ENCODE results near the gene ASCC1.

DNA sequence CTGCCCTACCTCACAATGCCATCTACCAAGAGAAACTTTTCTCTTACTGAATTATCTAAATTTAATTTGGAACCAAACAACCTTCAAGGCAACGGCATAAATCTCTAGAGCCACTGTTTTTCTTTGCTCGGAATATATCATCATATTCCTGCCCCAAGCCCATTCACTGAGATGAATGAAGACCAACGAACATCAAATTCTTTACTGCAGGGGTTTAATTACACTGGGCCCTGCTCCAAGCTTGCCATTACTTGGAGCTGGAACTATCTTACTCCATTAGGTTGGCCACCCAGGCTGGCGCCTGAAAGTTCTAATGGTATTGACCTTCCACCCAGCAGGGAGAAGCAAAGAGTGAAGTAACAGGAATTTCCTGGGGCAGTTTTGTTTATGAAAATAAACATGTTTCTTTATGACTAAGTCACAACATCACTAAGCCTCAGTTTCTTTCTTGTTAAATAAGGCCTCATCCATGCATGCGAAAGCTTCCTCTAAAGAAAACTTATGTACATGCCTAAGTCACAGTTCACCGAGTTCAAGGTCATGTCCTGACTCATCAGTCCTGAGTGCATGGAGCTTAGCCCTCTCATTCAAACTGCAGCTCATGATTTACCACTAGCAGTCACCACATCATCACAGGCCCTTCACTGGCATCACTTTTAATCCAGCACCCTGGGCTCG lies 42.3 kb downstream of the ASCC1 start:
- TF ChIP-seq, protein P1, sequence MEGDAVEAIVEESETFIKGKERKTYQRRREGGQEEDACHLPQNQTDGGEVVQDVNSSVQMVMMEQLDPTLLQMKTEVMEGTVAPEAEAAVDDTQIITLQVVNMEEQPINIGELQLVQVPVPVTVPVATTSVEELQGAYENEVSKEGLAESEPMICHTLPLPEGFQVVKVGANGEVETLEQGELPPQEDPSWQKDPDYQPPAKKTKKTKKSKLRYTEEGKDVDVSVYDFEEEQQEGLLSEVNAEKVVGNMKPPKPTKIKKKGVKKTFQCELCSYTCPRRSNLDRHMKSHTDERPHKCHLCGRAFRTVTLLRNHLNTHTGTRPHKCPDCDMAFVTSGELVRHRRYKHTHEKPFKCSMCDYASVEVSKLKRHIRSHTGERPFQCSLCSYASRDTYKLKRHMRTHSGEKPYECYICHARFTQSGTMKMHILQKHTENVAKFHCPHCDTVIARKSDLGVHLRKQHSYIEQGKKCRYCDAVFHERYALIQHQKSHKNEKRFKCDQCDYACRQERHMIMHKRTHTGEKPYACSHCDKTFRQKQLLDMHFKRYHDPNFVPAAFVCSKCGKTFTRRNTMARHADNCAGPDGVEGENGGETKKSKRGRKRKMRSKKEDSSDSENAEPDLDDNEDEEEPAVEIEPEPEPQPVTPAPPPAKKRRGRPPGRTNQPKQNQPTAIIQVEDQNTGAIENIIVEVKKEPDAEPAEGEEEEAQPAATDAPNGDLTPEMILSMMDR (IDR thresholded peaks at IDR 0.05; ENCODE audit: extremely low read depth in 1 of 2, insufficient read depth in 1 of 2, low read depth in 1 of 2, low read length in 2 of 2) = no peak
- TF ChIP-seq FOS (IDR thresholded peaks at IDR 0.05; ENCODE audit: borderline replicate concordance, insufficient read depth, low read length) = peak; percentile 12
- TF ChIP-seq GATA2 (IDR thresholded peaks at IDR 0.05; ENCODE audit: insufficient read depth, insufficient read length, low read depth, low read length) = no peak
- TF ChIP-seq MAX (IDR thresholded peaks at IDR 0.05; ENCODE audit: insufficient read depth, insufficient read length) = no peak
- TF ChIP-seq POLR2A (IDR thresholded peaks at IDR 0.05; ENCODE audit: low read depth, low read length) = no peak
- TF ChIP-seq POLR2AphosphoS5 (IDR thresholded peaks at IDR 0.05; ENCODE audit: insufficient read depth, low read depth, low read length) = no peak
- no peak for TF ChIP-seq JUN (IDR thresholded peaks at IDR 0.05; ENCODE audit: borderline replicate concordance, insufficient read depth, insufficient read length, low read depth)
